Spleen (tissue), 11 donors: ENCODE data around the gene LINC00305. TPM values are rescaled to one million over a fixed set of nuclear protein-coding genes. Genes with fewer than 3 reads are reported as not detected.

ENCODE experiments used
- DNase-seq: peaks from one replicate; pipeline ENCODE4 v3.0.0-alpha.2; 2020
- H3K27ac ChIP-seq, 8 donors: fragments of 200-600 bp; sonication (generic) in 7 of 8; 1 replicate in 4 of 8; 2 replicates in 4 of 8; pipeline versions ENCODE4 v1.5.0 to v1.8.0; 2016 to 2021; ENCODE audit warnings: inconsistent platforms in 4 of 8, mild to moderate bottlenecking in 4 of 8, moderate library complexity in 1 of 8
- H3K27me3 ChIP-seq, 7 donors: fragments of 200-600 bp; sonication (generic) in 6 of 7; replicated peaks in 1 of 7; 1 replicate in 4 of 7; 2 replicates in 3 of 7; pipeline versions ENCODE4 v1.5.0 to v1.8.0; 2016 to 2021; ENCODE audit warnings: inconsistent platforms in 3 of 7, mild to moderate bottlenecking in 1 of 7
- H3K36me3 ChIP-seq, 6 donors: fragments of 200-600 bp; sonication (generic) in 5 of 6; 1 replicate in 4 of 6; 2 replicates in 2 of 6; pipeline versions ENCODE4 v1.5.0 to v1.8.0; 2016 to 2021; ENCODE audit warnings: inconsistent platforms in 2 of 6
- H3K4me1 ChIP-seq, 6 donors: fragments of 200-600 bp; sonication (generic) in 5 of 6; 1 replicate in 3 of 6; 2 replicates in 3 of 6; pipeline versions ENCODE4 v1.5.0 to v1.8.0; 2016 to 2021; ENCODE audit warnings: inconsistent platforms in 3 of 6
- H3K4me3 ChIP-seq, 8 donors: fragments of 200-600 bp; sonication (generic) in 7 of 8; 1 replicate in 4 of 8; 2 replicates in 4 of 8; pipeline versions ENCODE4 v1.5.0 to v1.8.0; 2016 to 2021; ENCODE audit warnings: inconsistent platforms in 4 of 8, mild to moderate bottlenecking in 4 of 8, moderate library complexity in 2 of 8
- H3K9me3 ChIP-seq, 8 donors: fragments of 200-600 bp; sonication (generic) in 7 of 8; 1 replicate in 4 of 8; 2 replicates in 4 of 8; pipeline versions ENCODE4 v1.5.0 to v1.8.0; 2016 to 2021; ENCODE audit warnings: inconsistent platforms in 4 of 8
- CTCF ChIP-seq, 11 experiments: fragments of 200-600 bp in 7 of 11; fragments of 450-650 bp in 4 of 11; sonication (generic) in 4 of 11; IDR thresholded peaks in 8 of 11; conservative IDR thresholded peaks in 3 of 11; 1 replicate in 7 of 11; 2 replicates in 4 of 11; pipeline versions ENCODE4 v1.4.0 to v1.8.0; 2016 to 2021; ENCODE audit warnings: antibody characterized with exemption in 11 of 11, inconsistent platforms in 4 of 11, mild to moderate bottlenecking in 1 of 11
- POLR2A ChIP-seq, 3 donors: fragments of 450-650 bp; IDR thresholded peaks; one replicate each; pipeline ENCODE4 v1.5.1; 2017; ENCODE audit warnings: antibody characterized with exemption in 3 of 3, mild to moderate bottlenecking in 1 of 3
- POLR2AphosphoS5 ChIP-seq, 3 donors: sonication (generic); formaldehyde crosslinking; IDR thresholded peaks; one replicate each; pipeline ENCODE4 v1.5.1; 2017; ENCODE audit warnings: antibody characterized with exemption in 3 of 3
- WGBS, 5 donors: extraction: QIAGEN DNeasy Blood & Tissue Kit in 3 of 5; methylation state at CpG; one replicate each; pipeline versions ENCODE4 v1.1.5 to v1.1.7; 2013 to 2018; 5-methylcytosine and 5-hydroxymethylcytosine counted together
- intact Hi-C: fragments of 100-400 bp; cut with DNase I; formaldehyde crosslinking; loops from one replicate; pipeline ENCODE4 v1.15.0; 2023; ENCODE audit warnings: low total_unique reads
- polyA plus RNA-seq, 3 donors: library from polyadenylated mRNA; stranded (reverse); fragments of 200-250 nt; gene quantifications; one replicate each; pipeline ENCODE4 v1.2.1, GENCODE V29; 2013
- total RNA-seq, 7 donors: library from RNA; depleted of rRNA in 3 of 7; stranded (reverse); fragments of >200 nt in 3 of 7; fragmentation: NEBNext Ultra II Directional in 4 of 7; extraction: Animal tissue kit (Norgen Biotek cat#: 25700) in 4 of 7; gene quantifications; one replicate each; pipeline versions ENCODE4 v1.1.0 to v1.2.1, GENCODE V29; 2016 to 2021
- donor health status: healthy with polysubstance abuse.
- donor health status: DM: no; HTN: no; CAD: no; lungs with moderate emphysema.
- donor health status: DM: no; HTN: no; CAD: no.
- donor health status: Bipolar disorder and iron deficiency.
- donor health status: healthy.
- donor health status: DM: no; HTN: no; CAD: no.
- donor health status: DM: yes; HTN: yes; CAD: no.

Gene LINC00305
- total and polyA plus RNA-seq, 10 donors, result not detected

DNA sequence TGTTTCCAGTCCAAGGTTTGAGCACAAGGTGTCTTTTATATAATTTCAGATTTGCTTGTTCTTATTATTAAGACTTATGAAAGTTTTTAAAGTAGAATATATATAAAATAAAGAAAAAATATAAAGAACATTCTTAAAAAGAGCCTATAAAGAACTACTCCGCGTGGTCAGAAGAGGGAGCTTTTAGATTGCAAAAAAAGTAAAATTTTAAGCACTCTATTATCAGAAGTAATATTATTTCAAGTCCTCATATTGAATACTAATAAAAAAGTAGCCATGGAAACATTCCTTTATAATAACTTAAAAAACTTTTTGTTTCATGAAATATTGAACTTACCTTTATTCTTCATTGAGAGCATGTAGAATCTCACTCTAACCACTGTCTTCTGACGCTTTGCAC is 51.4 kb downstream of the LINC00305 start:
- no peak overlapping the region for H3K4me3 ChIP-seq
- 69 to 87% (median 72%) methylated on average over 3 of the region's 3 CpGs for whole genome bisulfite sequencing, 5 donors
- DNase-seq, result no peak
- H3K27me3 ChIP-seq, result no peaks in the 10 kb centered on the region
- H3K27ac ChIP-seq, result no peak overlapping the region
- TF ChIP-seq POLR2A (IDR thresholded peaks at IDR 0.05) (no peak), CTCF (IDR thresholded peaks at IDR 0.05 in 8 of 11, conservative IDR thresholded peaks at IDR 0.05 in 3 of 11) (no peak), POLR2AphosphoS5 (IDR thresholded peaks at IDR 0.05) (no peak)
- no peaks in the 10 kb centered on the region for H3K9me3 ChIP-seq
- no peaks in the 10 kb centered on the region for H3K4me1 ChIP-seq
- no peaks in the 10 kb centered on the region for H3K36me3 ChIP-seq
- intact Hi-C loops, result no loop called here

DNA sequence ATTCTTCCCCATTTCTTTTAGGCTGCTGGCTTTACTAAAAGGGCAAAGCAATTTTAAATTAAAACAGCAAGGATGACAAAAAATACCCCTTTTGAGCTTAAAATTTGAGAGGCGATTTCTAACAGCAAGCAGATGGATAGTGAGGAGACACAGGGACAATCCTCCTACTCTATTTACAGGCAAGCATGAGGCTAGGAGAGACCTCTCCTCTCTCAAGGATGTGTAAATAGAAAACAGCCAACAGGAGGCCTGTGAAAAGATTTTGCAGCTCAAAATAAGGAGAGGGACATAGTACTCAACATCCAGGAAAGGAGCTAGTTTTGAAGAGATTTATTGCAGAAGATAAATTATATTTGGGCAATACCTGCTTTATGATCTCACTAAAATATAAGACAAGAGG is 53.8 kb downstream of the LINC00305 start:
- H3K4me3 ChIP-seq, result no peak overlapping the region
- H3K27me3 ChIP-seq, result no peaks in the 10 kb centered on the region
- 81 to 100% (median 92%) methylated on average over 1 of the region's 1 CpG for WGBS, 5 donors
- H3K9me3 ChIP-seq, result no peaks in the 10 kb centered on the region
- DNase-seq, result no peak
- H3K36me3 ChIP-seq, result no peaks in the 10 kb centered on the region
- H3K4me1 ChIP-seq, result no peaks in the 10 kb centered on the region
- H3K27ac ChIP-seq, result no peak overlapping the region
- no peak for TF ChIP-seq CTCF (IDR thresholded peaks at IDR 0.05 in 8 of 11, conservative IDR thresholded peaks at IDR 0.05 in 3 of 11)
- intact Hi-C loops, result no loop called here

DNA sequence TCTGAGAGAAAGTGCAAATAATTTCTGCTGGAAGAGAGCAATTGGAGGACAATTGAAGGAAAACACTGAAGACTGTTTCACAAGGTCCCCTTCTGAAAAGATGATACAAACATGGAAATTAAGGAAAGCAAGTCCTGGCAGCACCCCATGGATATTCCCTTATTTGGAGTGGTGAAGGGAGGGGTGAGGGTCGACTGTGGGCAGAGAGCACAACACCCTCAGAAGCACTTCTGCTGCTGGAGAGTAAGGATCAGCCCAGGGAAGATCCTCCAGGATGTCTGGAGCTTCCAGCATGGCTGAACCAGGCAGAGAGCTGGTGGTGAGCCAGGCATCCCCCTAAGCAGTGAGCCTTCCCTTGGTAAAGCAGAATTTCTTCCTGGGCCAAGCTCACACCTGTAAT is 54.7 kb downstream of the LINC00305 start:
- 5 to 53% (median 23%) methylated on average over 1 of the region's 1 CpG for WGBS, 5 donors

DNA sequence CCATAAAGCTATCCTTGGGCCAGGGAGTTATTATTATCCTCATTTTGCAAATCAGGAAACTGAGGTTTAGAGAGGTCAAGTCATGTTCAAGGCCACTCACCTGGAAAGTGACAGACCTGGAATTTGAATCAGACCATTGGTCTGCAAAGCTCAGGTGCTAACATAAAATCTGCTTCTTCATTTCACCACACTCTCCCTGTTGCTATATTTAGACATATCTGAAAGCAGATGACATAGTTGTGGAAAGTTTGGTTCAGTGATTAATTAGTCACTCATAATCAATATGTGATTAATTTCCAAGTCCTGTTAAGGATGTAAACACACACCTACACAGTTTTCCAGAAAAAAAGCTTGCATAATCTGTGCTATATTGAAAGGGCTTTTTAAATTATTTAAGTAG is 57.4 kb downstream of the LINC00305 start:
- H3K4me1 ChIP-seq, result no peaks in the 10 kb centered on the region
- H3K9me3 ChIP-seq, result no peaks in the 10 kb centered on the region
- H3K27ac ChIP-seq, result no peak overlapping the region
- no peaks in the 10 kb centered on the region for H3K27me3 ChIP-seq
- intact Hi-C loops, result no loop called here
- no peak for DNase-seq
- TF ChIP-seq CTCF (IDR thresholded peaks at IDR 0.05 in 8 of 11, conservative IDR thresholded peaks at IDR 0.05 in 3 of 11), result no peak
- TF ChIP-seq POLR2A (IDR thresholded peaks at IDR 0.05), result no peak
- TF ChIP-seq POLR2AphosphoS5 (IDR thresholded peaks at IDR 0.05), result no peak
- H3K36me3 ChIP-seq, result no peaks in the 10 kb centered on the region
- H3K4me3 ChIP-seq, result no peak overlapping the region

More for the DNA sequence above, 54.7 kb downstream of the LINC00305 start:
- Histone ChIP-seq H3K4me1 (no peaks in the 10 kb centered on the region), H3K27me3 (no peaks in the 10 kb centered on the region), H3K27ac (no peak overlapping the region), H3K36me3 (no peaks in the 10 kb centered on the region), H3K4me3 (no peak overlapping the region), H3K9me3 (no peaks in the 10 kb centered on the region)
- intact Hi-C loops, result no loop called here
- TF ChIP-seq CTCF (IDR thresholded peaks at IDR 0.05 in 8 of 11, conservative IDR thresholded peaks at IDR 0.05 in 3 of 11) (no peak), POLR2A (IDR thresholded peaks at IDR 0.05) (no peak), POLR2AphosphoS5 (IDR thresholded peaks at IDR 0.05) (no peak)
- DNase-seq, result no peak
